Diencephalon (tissue), 1 donor: Measurements from ENCODE around the gene CALCA. TPM values are rescaled to one million over a fixed set of nuclear protein-coding genes. Genes with fewer than 3 reads are reported as not detected.

Source experiments
- total RNA-seq: library from RNA; depleted of rRNA; stranded (reverse); fragments of >200 nt; gene quantifications from one replicate; pipeline ENCODE4 v1.2.3, GENCODE V29; 2014

CALCA gene, protein sequence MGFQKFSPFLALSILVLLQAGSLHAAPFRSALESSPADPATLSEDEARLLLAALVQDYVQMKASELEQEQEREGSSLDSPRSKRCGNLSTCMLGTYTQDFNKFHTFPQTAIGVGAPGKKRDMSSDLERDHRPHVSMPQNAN
- total RNA-seq, result not detected

DNA sequence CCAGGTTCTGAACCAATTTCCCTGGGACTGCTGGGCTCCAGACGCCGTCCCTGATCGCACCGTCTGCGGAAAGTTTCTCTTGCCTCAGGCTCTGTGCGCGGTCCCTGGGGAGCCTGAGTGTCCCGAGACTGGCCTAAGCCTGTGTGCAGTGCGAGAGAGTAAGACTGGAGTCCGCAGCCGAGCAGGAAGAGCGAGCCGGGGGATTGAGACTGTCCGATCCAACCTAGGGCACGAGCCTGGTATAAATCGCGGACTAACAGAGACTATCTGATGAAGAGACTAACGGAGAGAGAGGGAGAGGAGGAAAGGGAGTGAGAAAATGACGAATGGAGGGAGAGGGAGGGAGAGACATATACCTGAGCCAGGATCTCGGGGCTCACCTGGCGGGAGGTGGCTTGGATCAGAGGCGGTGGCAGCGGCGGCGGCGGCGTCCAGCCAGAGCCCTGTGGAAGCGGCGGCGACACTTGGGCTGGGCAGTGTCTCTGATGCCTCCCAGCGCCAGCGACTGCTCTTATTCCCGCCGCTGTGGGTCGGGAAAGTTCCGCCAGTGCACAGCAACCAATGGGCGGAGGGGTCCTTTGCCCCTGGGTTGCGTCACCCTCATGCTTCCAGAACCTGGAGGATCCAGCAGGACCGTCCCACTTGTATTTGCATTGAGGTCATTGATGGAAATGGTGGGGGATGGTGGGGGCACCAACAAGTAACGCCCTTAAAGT, at the start of gene CALCA:
CALCA (minus strand) TSS at position 487 of the 716 bp plus-strand sequence. CDS start 1,159 bp downstream, outside the sequence.

Other genes with a start within 250 kb of the CALCA start
- gene CYP2R1, start 80.1 kb downstream of the CALCA start, total RNA-seq, result 23.3 TPM
- 0.46 TPM for gene CALCB, start 101.2 kb upstream of the CALCA start, total RNA-seq
- gene INSC, start 142.6 kb upstream of the CALCA start, total RNA-seq, result 0.23 TPM